Stimulated activated CD4-positive, alpha-beta T cell treated with anti-CD3 and anti-CD28 coated beads, Interleukin-1b, Interleukin-23, amount 100 ng/mL, for 24 hours (primary cell): Measurements from ENCODE around the gene SANBR.

ENCODE experiments used
- DNase-seq, 4 experiments: peaks; one replicate each; pipeline ENCODE4 v3.0.0-alpha.2; 2020; ENCODE audit warnings: low read depth in 4 of 4, low spot score in 1 of 4

SANBR gene

GRCh38 chr2:61089797-61090196 is 24.1 kb downstream of the SANBR start:
- DNase-seq = no peak

DNA sequence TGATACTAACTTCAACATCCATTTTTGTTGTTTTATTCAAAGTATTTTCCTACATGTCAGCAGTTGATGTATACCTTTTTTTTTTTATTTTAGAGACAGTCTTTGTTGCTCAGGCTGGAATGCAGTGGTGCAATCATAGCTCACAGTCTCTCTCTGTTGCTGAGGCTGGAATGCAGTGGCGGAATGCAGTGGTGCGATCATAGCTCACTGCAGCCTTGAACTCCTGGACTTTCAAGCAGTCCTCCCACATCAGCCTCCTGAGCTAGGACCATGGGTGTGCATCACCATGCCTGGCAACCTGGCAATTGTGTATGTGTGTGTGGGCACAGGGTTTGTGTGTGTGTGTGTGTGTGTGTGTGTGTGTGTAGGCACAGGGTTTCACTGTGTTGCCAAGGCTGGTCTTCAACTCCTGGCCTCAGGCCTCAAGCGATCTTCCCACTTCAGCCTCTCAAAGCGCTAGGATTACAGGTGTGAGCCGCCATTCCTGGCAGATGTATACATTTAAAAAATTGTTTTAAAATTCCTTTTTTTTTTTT is 24.8 kb downstream of the SANBR start:
- DNase-seq = no peak

- no peak for DNase-seq
These were observed 25.8 kb downstream of the SANBR start for GRCh38 chr2:61091485-61091884.

GRCh38 chr2:61096438-61096837 is 30.8 kb downstream of the SANBR start:
- DNase-seq = no peak

DNA sequence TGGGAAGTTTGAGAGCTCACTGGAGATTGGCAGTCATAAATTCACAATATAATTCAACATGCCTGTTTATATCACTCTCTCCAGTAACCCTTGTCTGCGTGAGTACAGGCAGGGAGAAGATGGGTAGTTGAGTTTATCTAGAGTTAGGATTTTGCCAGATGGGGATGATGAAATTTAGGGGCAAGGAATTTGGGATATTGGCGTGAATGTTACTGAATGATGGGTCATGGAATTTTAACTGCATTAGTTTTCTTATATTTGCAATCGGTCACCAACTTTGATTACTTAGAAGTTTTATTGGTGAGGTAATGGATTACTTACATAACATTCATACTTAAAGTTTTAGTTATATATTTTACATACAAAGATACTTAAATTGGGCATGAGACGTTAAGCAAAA is 35.1 kb downstream of the SANBR start:
- no peak for DNase-seq

DNA sequence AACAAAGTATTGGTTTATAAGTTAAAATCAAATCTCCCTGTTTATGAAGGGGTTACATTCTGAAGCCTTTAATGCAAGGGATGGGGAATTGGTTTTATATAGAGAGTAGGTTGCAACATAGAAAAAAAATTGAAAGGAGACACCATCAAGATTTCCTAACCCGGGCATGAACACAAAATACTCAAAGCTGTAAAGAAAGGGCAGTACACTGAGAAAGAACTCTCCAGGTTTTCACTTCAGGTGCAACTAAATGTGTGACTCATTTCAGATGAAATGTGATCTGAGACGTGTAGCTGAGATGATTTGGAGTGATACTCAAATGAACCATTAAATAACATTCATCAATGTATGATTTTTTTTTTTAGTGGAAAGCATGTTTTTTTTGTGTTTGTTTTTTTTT is 43.6 kb downstream of the SANBR start:
- DNase-seq = no peak

DNA sequence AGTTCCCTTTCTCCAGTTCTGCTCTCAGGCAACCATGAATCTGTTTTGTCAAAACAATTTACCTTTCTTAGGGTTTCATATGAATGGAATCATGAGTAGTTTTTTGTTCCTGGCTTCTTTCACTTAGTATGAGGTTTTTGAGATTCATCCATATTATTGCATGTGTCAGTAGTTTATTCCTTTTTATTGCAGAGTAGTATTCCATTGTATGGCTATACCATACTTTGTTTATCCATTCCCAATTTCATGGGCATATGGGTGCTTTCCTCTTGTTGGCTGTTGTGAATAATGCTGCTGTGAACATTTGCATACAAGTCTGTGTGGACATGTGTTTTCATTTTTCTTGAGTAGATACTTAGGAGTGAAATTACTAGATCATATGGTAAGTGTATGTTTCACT is 46.0 kb downstream of the SANBR start:
- DNase-seq = no peak

- no peak for DNase-seq
These were observed 48.5 kb downstream of the SANBR start for GRCh38 chr2:61114147-61114546.
